ENCODE results near the gene RNF41. TPM values are rescaled to one million over a fixed set of nuclear protein-coding genes. Genes with fewer than 3 reads are reported as not detected.

The RNF41 gene
- polyA plus RNA-seq, 1 experiment, result 97.2 TPM

DNA sequence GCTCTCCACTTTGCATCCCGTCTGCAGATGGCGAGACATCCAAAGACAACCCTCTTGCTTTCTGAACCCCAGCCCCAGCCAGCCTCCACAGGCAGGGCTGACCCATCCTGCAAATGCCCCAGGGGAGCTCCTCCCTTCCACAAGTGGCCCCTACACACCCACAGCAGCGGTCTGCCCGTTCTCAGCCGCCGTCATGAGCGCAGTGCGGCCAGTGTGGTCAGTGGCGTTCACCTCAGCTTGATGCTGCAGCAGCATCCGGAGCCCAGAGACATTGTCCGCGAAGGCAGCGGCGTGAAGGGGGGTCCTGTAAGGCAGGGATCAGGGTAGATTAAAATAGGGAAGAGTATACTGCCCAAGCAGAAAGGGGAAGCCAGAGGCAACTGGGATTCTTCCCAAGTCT is 22.8 kb upstream of the RNF41 start:
- Histone ChIP-seq H3K27me3 (ENCODE audit: control insufficient read depth, insufficient read depth, low read length) (no peaks in the 10 kb centered on the region), H3K4me3 (ENCODE audit: low read depth, low read length) (no peak overlapping the region), H3K9me3 (ENCODE audit: control insufficient read depth, insufficient read depth, low read length) (no peaks in the 10 kb centered on the region; the same call in 1 of the 2 replicates), H3K27ac (ENCODE audit: low read depth, low read length) (no peak overlapping the region)
- DNase-seq (ENCODE audit: low read depth, low spot score), result no peak
- TF ChIP-seq, protein P1, sequence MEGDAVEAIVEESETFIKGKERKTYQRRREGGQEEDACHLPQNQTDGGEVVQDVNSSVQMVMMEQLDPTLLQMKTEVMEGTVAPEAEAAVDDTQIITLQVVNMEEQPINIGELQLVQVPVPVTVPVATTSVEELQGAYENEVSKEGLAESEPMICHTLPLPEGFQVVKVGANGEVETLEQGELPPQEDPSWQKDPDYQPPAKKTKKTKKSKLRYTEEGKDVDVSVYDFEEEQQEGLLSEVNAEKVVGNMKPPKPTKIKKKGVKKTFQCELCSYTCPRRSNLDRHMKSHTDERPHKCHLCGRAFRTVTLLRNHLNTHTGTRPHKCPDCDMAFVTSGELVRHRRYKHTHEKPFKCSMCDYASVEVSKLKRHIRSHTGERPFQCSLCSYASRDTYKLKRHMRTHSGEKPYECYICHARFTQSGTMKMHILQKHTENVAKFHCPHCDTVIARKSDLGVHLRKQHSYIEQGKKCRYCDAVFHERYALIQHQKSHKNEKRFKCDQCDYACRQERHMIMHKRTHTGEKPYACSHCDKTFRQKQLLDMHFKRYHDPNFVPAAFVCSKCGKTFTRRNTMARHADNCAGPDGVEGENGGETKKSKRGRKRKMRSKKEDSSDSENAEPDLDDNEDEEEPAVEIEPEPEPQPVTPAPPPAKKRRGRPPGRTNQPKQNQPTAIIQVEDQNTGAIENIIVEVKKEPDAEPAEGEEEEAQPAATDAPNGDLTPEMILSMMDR (IDR thresholded peaks at IDR 0.05; ENCODE audit: low read depth, low read length), result no peak
- ChIA-PET CTCF (no interaction called here), POLR2A (no interaction called here)

DNA sequence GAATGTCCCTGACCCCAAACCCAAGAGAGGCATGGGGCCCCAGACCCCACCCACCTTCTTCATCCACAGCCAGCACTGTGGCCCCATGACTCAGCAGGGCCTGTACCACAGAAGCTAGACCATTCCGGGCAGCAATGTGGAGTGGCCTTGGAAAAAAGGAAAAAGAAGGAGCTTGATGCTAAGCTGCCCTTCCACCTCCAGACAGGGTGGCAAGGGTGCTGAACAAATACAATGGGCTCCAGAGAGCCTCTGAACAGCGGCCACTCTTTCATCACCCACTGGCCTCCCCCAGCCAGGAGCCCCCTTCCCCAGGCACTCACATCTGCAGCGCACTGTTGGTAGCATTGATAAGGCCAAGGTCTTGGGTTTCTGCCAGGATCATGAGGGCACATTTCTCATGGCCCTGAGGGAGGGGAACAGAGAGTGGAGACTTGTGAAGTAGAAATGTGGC is 22.0 kb upstream of the RNF41 start:
- Histone ChIP-seq H3K4me3 (ENCODE audit: low read depth, low read length) (no peak overlapping the region), H3K27ac (ENCODE audit: low read depth, low read length) (no peak overlapping the region), H3K9me3 (ENCODE audit: control insufficient read depth, insufficient read depth, low read length) (no peaks in the 10 kb centered on the region; the same call in 1 of the 2 replicates), H3K27me3 (ENCODE audit: control insufficient read depth, insufficient read depth, low read length) (no peaks in the 10 kb centered on the region)
- DNase-seq (ENCODE audit: low read depth, low spot score), result no peak
- CTCF ChIA-PET, result no interaction called here
- POLR2A ChIA-PET, result no interaction called here
- TF ChIP-seq, protein P1 (IDR thresholded peaks at IDR 0.05; ENCODE audit: low read depth, low read length), result no peak

DNA sequence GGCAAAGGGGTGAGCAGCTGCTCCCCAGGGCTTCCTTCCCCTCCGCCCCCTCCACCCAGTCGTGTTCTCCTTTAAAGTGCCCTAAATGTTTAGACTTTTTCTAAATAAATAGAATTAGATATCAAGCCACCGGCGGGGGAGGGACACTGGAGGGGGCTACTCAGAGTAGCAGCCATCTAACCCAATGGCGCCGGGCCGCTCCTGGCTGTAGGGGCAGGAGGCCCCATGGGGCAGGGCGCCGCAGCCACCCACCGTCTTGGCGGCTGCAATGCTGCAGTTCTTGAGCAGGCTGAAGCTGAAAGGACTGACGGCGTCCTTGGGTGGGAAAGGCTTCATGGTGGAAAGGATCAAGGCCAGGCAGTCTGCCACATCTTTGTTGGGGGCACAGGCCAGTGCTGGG is 21.3 kb upstream of the RNF41 start:
- TF ChIP-seq, protein P1 (IDR thresholded peaks at IDR 0.05; ENCODE audit: low read depth, low read length), result no peak
- no peak overlapping the region for H3K27ac ChIP-seq (ENCODE audit: low read depth, low read length)
- POLR2A ChIA-PET, result interaction anchor here (0.6 kb wide), 1 partner anchor 88 kb away, joined by 3 read pairs; no protein-coding TSS in a partner anchor

DNA sequence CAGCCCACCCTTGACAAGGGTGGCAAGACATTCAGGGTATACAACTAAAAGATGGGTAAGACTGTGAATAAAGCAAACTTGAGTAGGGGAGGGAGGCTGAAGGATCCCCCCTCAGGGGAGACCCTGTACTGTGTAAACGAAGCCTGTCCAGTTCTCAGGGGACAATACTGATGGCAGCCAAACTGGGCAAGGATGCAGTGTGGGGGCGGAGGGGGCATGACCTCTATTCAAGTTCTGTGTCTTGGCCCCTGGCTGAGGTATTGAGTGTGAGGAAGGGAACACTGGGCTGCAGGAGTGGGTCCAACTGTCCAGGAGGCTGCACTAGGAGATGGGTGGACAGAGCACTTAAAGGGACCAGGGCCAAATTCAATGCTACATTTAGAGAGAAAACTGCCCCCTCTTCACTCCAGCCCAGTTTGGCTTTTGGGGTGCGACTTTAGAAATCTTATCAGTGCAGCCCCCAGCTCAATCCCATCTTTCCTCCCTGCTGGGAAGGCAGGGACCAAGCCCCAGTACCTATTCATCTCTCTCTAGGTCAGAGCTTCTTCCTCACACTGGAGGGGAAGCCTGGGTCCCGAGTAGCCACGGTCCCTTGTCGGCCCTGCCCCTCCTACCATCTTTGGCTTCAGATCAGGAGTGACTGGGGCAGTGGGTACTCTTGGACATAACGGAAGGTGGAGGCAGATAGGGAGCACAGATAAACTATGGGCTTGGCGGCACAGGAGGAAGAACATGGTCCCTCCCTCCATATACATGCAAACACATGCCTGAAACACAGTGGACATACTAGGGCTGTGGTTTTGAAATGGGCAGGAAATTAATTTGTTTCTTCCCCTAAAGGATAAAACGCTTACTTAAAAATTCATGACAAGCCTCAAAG is 19.9 kb upstream of the RNF41 start:
- TF ChIP-seq, protein P1 (IDR thresholded peaks at IDR 0.05; ENCODE audit: low read depth, low read length), result no peak
- H3K4me3 ChIP-seq (ENCODE audit: low read depth, low read length), result no peak overlapping the region
- peak overlapping the region; percentile 2 for H3K27ac ChIP-seq (ENCODE audit: low read depth, low read length)
- POLR2A ChIA-PET, result no interaction called here
- no peaks in the 10 kb centered on the region; the same call in 1 of the 2 replicates for H3K9me3 ChIP-seq (ENCODE audit: control insufficient read depth, insufficient read depth, low read length)
- DNase-seq (ENCODE audit: low read depth, low spot score), result no peak
- CTCF ChIA-PET, result no interaction called here
- no peaks in the 10 kb centered on the region for H3K27me3 ChIP-seq (ENCODE audit: control insufficient read depth, insufficient read depth, low read length)

More for the DNA sequence above, 21.3 kb upstream of the RNF41 start:
- CTCF ChIA-PET, result no interaction called here
- no peak overlapping the region for H3K4me3 ChIP-seq (ENCODE audit: low read depth, low read length)
- DNase-seq (ENCODE audit: low read depth, low spot score), result no peak
- no peaks in the 10 kb centered on the region; the same call in 1 of the 2 replicates for H3K9me3 ChIP-seq (ENCODE audit: control insufficient read depth, insufficient read depth, low read length)
- H3K27me3 ChIP-seq (ENCODE audit: control insufficient read depth, insufficient read depth, low read length), result no peaks in the 10 kb centered on the region

DNA sequence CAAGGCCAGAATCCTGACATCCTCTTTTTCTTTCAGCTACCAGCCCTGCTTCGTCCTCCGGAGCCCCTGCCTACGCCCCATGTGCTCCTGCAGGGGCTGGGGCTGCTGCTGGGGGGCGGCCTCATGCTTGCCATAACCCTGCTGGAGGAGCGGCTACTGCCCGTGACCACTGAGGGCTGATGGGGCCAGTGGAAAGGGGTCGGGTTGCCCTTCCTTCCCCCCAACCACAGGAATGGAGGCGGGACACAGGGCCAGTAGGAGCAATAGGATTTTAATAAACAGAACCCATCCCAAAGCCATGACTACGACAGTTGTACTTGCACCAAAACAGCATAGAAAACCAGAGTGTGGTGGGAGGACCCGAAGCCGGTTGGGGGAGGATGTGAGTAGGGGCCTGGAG is 15.8 kb upstream of the RNF41 start:
- ChIA-PET CTCF (no interaction called here), POLR2A (interaction anchor here (3.0 kb wide), 1 partner anchor 15 kb away, joined by 9 read pairs; the partner anchor contains the start of gene RNF41)
- Histone ChIP-seq H3K27ac (ENCODE audit: low read depth, low read length) (no peak overlapping the region), H3K27me3 (ENCODE audit: control insufficient read depth, insufficient read depth, low read length) (no peaks in the 10 kb centered on the region), H3K9me3 (ENCODE audit: control insufficient read depth, insufficient read depth, low read length) (no peaks in the 10 kb centered on the region), H3K4me3 (ENCODE audit: low read depth, low read length) (no peak overlapping the region)
- TF ChIP-seq, protein P1 (IDR thresholded peaks at IDR 0.05; ENCODE audit: low read depth, low read length), result no peak
- DNase-seq (ENCODE audit: low read depth, low spot score), result no peak

All from AG04450 (cell line).